ENCODE measurements around the gene NHEJ1. TPM values are rescaled to one million over a fixed set of nuclear protein-coding genes. Genes with fewer than 3 reads are reported as not detected.

Gene NHEJ1
- polyA plus RNA-seq, 3 donors = 17.6 to 21.4 (median 19.6) TPM

DNA sequence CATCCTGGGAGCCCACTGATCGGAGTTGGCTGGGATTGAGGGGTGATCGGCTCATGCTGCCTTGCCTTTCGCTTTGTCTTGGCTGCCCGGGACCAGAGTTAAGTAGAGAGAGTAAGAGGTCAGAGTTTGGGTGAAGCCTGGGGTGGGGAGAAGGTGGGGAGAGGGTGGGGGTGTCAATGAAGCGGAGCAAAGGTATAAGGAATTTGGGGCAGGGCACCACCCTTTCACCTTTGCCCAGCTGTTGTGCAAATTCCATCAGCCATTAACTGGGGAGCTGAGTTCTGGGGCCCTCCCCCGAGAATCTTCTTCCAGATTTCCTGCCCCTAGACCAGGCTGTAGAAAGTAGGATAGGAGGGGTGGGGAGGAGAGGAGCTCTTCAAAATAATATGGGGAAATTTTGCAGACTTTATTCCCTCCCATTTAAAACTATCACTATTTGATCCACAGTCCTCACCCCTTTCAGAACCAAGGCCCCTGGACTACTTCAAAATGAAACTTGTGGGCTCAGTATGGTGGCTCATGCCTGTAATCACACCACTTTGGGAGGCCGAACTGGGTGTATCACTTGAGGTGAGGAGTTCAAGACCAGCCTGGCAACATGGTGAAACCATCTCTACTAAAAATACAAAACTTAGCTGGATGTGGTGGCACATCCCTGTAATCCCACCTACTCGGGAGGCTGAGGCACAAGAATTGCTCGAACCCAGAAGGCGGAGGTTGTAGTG lies 9.5 kb upstream of the NHEJ1 start, which contains the start of gene SLC23A3:
Gene SLC23A3, minus strand, starts transcription at position 100 of the 725 bp plus-strand sequence. Its CDS starts 45 bp downstream, at position 55.
- no peak for DNase-seq

DNA sequence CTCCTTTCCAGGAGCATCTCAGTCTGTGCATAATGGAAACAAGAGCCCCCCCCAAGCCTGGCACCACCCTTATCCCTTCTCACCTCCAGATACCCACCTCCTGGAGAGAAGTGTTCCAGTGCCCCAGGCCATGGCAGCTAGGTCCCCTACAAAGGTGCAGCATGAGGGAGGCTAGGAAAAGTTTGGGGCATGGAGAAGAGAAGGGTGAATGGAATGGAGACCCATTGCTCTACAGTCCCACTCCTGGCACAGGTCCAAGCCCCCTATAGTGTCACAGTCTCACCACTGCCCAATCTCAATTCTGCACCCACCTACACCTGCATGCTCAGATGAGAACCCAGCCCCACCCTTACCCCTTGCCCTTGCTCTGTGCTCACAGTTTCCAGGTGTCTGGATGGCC lies 8.3 kb upstream of the NHEJ1 start:
- DNase-seq = no peak

- no peak for DNase-seq
These were observed 7.9 kb upstream of the NHEJ1 start for GRCh38 chr2:219168526-219168925.

- DNase-seq = no peak
These were observed 7.4 kb upstream of the NHEJ1 start for GRCh38 chr2:219167997-219168396.

DNA sequence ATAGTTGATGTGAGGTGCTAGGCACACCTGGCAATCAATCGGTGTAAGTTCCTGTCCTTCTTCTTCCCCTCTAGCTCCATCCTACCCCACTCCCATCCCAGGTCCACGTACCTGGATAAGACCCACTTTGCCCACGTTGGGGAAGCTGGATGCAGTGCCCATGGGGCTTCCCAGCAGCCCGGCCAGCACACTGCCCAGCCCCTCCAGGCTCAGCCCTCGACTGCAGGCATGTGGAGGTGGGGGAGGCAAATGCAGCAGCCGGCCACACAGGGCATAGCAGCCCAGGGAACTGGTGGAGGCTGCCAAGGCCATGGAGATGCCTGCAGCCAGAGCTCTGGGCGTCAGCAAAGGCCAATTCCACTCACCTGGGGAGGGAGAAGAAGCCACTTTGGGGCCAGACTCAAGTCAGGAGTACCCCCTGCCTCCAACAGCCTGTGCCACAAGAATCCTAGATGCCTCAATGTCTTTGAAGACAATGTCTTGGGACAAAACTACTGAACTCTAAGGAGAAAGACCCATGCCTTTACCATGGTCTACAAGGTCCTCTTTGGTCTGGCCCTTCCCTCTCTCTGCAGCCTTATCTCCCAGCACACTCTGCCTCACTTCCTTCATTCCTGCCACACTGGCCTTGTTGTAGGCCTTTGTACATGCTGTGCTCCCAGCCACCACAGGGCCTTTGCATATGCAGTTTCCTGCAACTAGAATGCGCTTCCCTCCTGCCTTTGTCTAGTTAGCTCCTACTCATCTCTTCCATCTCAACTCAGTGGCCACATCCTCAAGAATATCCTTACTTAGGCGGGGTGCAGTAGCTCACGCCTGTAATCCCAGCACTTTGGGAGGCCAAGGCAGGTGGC lies 4.7 kb upstream of the NHEJ1 start:
- DNase-seq = no peak

GRCh38 chr2:219163156-219163555 lies 2.5 kb upstream of the NHEJ1 start:
- no peak for DNase-seq

- DNase-seq = no peak
These were observed 482 bp upstream of the NHEJ1 start for GRCh38 chr2:219161097-219161496.

DNA sequence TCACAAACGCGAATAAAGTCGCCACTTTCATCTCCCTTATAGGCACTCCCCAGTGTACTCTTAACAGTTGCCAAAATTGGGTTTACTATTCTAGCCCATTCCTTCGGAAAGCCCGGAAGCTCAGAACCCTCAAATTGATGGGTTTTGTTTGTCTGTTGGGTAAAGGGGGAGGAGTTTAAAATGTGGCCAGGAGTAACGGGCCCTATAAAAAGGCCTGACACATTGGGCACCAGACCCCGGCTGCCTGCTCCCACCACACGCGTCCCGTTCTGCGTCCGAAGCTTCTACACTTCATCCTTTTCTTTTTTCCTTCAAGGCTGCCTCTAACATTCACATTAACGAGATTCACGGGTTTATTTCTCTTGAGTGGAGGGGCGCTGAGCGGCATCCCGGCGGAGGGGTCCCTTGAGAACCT lies 837 bp downstream of the NHEJ1 start:
- no peak for DNase-seq

DNA sequence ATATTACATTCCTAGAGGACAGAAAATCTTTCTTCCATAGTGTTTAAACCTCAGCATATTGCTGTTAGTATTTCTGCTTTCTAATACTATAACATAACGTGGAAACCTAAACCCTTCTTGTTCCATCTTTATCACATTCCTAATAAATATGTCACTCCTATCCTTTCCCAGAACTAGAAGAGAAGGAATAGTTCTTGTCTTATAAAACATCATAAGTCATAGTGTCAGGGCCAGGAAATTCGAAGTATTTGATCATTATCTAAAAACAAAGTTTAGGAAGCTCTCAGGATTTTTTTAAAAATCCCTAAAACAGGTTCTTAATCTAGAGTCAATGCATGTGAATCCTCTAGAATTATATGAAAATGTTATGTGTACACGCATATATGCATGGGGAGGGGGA lies 2.0 kb downstream of the NHEJ1 start:
- no peak for DNase-seq

- DNase-seq = no peak
These were observed 2.6 kb downstream of the NHEJ1 start for GRCh38 chr2:219158025-219158424.

DNA sequence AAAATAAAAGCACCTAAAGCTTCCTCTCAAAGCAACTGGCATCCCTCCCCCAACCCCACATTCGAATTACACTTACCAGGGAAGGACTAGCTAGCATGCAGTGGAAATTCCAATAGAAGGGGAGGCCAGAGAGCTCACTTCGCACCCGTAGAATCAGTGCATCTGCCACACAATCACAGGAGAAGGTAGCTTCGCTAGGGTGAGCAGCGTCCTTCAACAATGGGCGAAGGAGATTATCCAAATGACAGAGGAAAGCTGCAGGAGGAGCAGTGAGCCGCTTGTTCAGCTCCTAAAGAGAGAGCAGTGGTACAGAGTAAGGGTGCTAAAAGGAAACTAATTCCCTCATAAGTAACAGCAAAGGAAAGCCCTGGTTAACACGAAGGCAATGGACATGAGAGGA lies 3.2 kb downstream of the NHEJ1 start:
- DNase-seq = no peak

- peak; percentile 77 for DNase-seq
These were observed 5.5 kb downstream of the NHEJ1 start for GRCh38 chr2:219155054-219155644.

- no peak for DNase-seq
These were observed 10.9 kb downstream of the NHEJ1 start for GRCh38 chr2:219149667-219150066.

GRCh38 chr2:219142329-219142728 lies 18.3 kb downstream of the NHEJ1 start:
- no peak for DNase-seq

- no peak for DNase-seq
These were observed 19.9 kb downstream of the NHEJ1 start for GRCh38 chr2:219140722-219141121.

DNA sequence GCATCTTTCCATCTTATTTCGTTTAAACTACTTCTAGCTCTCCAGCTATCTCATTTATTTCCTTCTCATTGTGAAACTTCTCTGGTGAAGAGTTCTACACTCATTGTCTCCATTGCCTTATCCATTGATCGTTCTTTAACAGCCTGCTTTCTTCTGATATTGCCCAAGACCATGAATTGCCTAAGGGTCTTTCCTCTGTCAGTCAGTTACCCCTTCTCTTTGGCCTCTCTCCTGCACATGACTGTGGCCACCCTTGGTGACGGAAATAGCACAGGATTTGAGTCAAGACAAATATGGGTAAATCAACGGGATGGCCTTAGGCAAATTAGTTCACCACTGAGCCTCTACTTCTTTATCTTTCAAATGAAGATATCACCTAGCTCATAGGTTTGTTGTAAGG lies 26.6 kb downstream of the NHEJ1 start:
- no peak for DNase-seq

DNA sequence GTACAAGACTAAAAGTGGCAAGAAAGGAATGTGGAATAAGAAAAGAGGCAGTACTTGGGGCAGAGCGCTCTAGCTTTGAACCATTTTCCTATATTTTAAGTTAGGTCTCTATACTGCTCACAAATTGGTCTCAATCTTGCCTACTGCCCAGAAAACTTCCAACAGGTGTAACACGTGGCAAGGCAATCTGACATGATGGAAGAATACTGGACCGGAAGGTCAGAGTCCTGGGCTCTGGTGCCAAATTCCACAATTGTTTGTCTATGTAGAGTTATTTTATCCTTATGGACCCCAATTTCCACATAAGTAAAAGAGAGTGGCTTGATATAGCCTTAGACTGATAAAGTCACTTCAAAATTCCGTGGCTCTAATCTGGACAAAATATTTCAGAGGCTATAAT lies 28.9 kb downstream of the NHEJ1 start:
- no peak for DNase-seq

- no peak for DNase-seq
These were observed 29.3 kb downstream of the NHEJ1 start for GRCh38 chr2:219131327-219131726.

GRCh38 chr2:219129589-219129988 lies 31.0 kb downstream of the NHEJ1 start:
- no peak for DNase-seq

GRCh38 chr2:219128396-219128795 lies 32.2 kb downstream of the NHEJ1 start:
- DNase-seq = no peak

- DNase-seq = no peak
These were observed 33.5 kb downstream of the NHEJ1 start for GRCh38 chr2:219127037-219127635.

- no peak for DNase-seq
These were observed 34.1 kb downstream of the NHEJ1 start for GRCh38 chr2:219126555-219126954.
